SIG-M5 treated with dmso at 0.1 percent for 504 hours (cell line): ENCODE results near the gene B9D1.

Experiments
- DNase-seq: peaks from one replicate; lab custom pipeline; 2025; ENCODE audit not compliant: unreplicated experiment; lab: John Stamatoyannopoulos, UW

B9D1 gene

DNA sequence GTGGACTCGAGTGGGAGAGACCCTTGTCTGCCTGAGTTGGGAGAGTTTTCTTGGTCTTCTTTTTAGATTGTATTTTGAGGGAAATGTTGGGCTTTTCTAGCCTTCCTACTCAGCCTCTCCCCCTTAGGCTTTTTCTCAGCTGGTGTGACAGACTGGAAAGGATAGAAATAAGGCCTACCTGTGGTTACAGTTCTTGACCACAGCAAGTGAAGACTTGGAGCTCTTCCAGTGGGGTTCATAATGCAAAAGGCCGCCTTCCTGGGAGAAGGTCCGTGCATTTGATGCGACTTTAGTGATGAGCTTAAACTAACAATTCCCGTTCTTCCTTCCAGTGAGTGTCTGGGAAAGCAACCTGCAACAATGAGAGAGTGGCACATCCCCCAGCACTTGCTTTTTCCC is 56.8 kb downstream of the B9D1 start:
- DNase-seq = no peak

DNA sequence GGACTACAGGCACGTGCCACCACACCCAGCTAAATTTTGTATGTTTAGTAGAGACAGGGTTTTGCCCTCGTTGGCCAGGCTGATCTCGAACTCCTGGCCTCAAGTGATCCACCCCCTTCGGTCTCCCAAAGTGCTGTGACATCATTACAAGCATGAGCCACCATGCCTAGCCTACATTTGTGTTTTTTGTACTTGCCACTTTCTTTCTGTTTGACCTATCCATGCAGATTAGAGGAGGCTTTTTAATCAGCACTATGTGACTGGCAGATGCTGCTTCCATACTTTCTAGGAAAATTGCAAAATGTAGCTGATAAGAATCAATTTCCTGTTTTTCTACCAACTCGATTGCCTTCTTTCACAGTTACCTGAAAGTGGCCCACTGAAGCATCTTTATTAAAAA is 57.3 kb downstream of the B9D1 start:
- peak; percentile 11 for DNase-seq

GRCh38 chr17:19304751-19305150 is 57.8 kb downstream of the B9D1 start:
- DNase-seq = no peak

- peak; percentile 86 for DNase-seq
Measured at GRCh38 chr17:19304209-19304608, 58.3 kb downstream of the B9D1 start.

DNA sequence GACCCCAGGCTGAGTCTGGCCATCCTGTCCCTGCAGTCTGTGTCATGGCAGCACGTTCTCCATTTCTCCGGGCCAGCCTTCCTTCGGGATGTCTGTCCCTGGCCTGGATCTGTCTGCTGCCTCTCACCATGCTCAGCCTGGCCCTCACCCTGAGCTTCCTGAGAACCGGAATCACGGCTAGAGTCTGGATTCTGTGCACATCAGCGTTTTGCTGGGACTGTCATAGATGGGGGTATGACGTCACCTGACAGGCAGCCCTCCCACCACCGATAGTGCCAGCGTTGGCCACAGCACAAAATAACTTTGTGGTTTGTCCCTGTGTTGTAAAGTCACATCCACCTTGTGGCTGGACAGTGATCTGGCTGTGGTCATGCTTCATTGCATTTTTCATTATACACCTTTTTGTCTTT is 59.2 kb downstream of the B9D1 start:
- DNase-seq = no peak

GRCh38 chr17:19302791-19303331 is 59.7 kb downstream of the B9D1 start:
- DNase-seq = peak; percentile 38

- no peak for DNase-seq
Measured at GRCh38 chr17:19301973-19302372, 60.5 kb downstream of the B9D1 start.

GRCh38 chr17:19301274-19301951 is 61.1 kb downstream of the B9D1 start:
- no peak for DNase-seq

GRCh38 chr17:19299866-19300265 is 62.7 kb downstream of the B9D1 start:
- DNase-seq = no peak

DNA sequence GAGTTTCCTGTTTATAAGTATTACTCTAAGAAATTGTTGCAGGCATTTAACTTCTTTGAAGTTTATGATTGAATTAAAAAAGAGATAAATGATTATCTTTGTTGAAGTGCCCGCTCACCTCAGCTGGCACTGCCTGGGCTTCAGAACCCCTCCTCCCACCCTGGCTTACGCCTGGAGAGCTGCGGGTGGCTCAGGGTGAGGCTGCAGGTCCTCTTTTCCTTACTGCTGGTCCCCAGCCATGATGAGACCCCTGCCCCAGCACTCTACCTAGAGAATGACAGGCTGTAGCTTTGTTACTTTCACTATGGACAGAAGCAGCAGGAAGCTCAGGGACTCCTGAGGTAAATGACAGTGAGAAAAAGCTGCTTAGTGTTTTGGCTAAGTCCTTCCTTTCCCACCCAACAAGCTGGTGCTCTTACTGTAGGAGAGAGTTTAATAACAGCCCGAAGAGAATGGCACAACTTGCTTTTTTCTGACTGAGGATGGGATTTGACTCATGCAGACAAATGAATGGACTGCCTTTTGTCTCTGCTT is 63.2 kb downstream of the B9D1 start:
- DNase-seq = no peak

- no peak for DNase-seq
Measured at GRCh38 chr17:19298569-19299213, 63.8 kb downstream of the B9D1 start.

DNA sequence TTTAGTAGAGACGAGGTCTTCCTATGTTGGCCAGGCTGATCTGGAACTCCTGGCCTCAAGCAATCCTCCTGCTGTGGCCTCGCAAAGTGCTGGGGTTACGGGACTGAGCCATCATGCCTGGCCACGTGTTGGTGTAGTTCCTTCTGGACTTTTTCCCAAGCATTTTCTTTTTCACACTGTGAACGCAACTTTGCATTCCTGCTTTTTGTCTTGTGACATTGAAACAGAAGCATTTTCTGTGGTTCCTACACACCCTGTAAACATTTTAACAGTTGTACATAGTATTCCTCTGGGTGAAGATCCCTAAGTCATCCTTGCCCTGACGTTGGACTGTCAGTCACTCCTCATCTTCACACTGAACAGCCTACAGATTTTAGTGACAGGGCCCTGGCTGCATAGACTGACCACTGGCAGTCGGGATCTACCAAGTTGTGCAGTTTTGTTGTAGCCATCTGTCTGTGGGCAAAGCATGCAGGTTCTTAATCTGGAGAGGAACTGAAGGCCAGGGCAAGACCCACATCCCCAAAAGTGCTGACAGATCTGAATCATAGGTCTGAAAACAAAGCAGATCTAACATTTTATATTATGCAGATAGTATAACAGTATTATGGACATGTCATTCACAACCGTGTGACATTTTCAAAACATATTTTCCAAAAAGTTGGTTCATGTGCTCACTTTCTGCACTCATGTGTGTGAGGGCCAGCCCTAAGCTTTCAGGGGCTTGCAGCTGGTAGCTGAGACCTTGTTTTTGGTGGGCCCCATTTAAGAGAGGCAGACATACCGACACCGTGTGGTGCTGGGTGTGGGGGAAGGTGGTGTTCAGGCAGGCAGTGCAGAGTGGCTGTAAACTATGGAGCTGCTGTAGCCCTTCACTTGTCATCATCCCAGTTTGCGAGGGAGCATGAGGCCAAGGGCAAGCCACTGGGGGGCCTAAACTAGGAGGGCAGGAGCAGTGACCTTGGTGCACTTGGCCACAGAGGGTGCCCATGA is 65.4 kb downstream of the B9D1 start:
- no peak for DNase-seq

DNA sequence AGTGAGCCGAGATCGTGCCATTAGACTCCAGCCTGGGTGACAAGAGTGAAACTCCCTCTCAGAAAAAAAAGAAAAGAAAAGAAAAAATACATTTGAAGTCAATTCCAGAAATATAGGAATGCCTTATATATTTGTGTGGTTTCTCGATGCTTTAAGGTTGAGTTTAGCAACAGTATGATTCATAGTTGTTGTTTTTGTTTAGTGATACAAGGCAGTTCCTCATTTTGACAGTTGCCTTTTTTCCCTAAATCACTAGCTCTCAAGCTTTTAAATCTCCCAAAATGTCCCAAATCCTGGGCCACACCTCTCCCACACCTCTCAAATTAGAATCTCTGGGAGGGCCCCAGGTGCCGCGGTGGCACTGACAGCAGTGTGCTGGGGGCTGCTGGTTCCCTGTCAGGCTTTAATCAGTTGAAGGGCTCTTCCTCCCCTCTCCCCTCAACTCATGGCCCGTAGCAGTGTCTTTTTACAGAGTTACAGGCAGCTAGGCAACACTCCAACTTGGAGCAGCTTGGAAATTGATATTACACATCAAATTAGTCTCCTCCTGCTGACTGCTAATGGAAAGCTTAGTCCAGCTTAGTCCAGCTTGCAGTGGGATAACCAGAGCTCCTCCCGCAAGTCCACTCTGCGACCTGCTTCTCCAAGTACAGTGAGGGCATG is 66.9 kb downstream of the B9D1 start:
- no peak for DNase-seq

DNA sequence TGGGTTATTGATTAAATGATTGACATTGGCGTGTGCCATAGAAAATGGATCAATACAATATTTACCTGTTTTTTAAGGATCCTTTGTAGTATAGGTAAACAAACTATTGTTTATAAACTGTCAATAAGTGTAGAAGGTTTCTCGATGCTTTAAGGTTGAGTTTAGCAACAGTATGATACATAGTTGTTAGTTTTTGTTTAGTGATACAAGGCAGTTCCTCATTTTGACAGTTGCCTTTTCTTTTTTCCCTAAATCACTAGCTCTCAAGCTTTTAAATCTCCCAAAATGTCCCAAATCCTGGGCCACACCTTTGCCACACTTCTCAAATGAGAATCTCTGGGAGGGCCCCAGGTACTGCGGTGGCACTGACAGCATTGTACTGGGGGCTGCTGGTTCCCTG is 68.1 kb downstream of the B9D1 start:
- DNase-seq = no peak
